ENCODE measurements around the gene USP3. TPM values are rescaled to one million over a fixed set of nuclear protein-coding genes. Genes with fewer than 3 reads are reported as not detected.

The USP3 gene
- total and polyA plus RNA-seq, 9 donors = 21.1 to 76.0 (median 60.1) TPM

- no peaks in the 10 kb centered on the region for H3K27me3 ChIP-seq
- TF ChIP-seq EP300 (IDR thresholded peaks at IDR 0.05) (no peak), POLR2A (IDR thresholded peaks at IDR 0.05) (no peak), CTCF (IDR thresholded peaks at IDR 0.05) (no peak)
- peaks cover 14% of the 10 kb centered on the region for H3K4me1 ChIP-seq (ENCODE audit: insufficient read depth)
- no peaks in the 10 kb centered on the region for H3K9me3 ChIP-seq
- H3K27ac ChIP-seq = peak overlapping the region; percentile 91 to 97
- 58 to 65% (median 61%) methylated on average over 15 of the region's 15 CpGs for WGBS, 3 donors
- no peaks in the 10 kb centered on the region for H3K36me3 ChIP-seq
- DNase-seq = peak in 1 of 5 donors; percentile 40
- intact Hi-C loops (cut with DNase I) = loop anchor here in 3 of 4 donors (5.0 to 10.0 kb wide), 3 partner anchors 95 to 103 kb away; partner anchors contain the start of gene FBXL22 (in 1 of the 3)
- H3K4me3 ChIP-seq = no peak overlapping the region
Measured at GRCh38 chr15:63502137-63502766, 2.1 kb upstream of the USP3 start.

- Histone ChIP-seq H3K27ac (peak overlapping the region; percentile 91 to 97), H3K4me1 (ENCODE audit: insufficient read depth) (peaks cover 14% of the 10 kb centered on the region), H3K4me3 (peak overlapping the region; percentile 72), H3K9me3 (no peaks in the 10 kb centered on the region), H3K27me3 (no peaks in the 10 kb centered on the region), H3K36me3 (no peaks in the 10 kb centered on the region)
- peak; percentile 73 to 87 (median 78) for DNase-seq
- intact Hi-C loops (cut with DNase I) = loop anchor here in 3 of 4 donors (5.0 to 10.0 kb wide), 3 partner anchors 94 to 102 kb away; partner anchors contain the start of gene FBXL22 (in 1 of the 3)
- TF ChIP-seq EP300 (IDR thresholded peaks at IDR 0.05) (no peak), POLR2A (IDR thresholded peaks at IDR 0.05) (peak; percentile 59), CTCF (IDR thresholded peaks at IDR 0.05) (peak in 1 of 3 donors; percentile 30)
- 13 to 21% (median 14%) methylated on average over 34 of the region's 34 CpGs for WGBS, 3 donors
Measured at GRCh38 chr15:63502843-63503738, 1.3 kb upstream of the USP3 start.

- peak; percentile 67 to 78 (median 76) for DNase-seq
- intact Hi-C loops (cut with DNase I) = loop anchor here in 3 of 4 donors (1.0 to 10.0 kb wide), 4 partner anchors 16 to 101 kb away; partner anchors contain the start of gene FBXL22 (in 1 of the 3)
- Histone ChIP-seq H3K36me3 (no peaks in the 10 kb centered on the region), H3K27ac (peak overlapping the region; percentile 91 to 97), H3K27me3 (no peaks in the 10 kb centered on the region), H3K9me3 (no peaks in the 10 kb centered on the region), H3K4me1 (ENCODE audit: insufficient read depth) (peaks cover 14% of the 10 kb centered on the region), H3K4me3 (peak overlapping the region; percentile 72)
- no peak for TF ChIP-seq EP300 (IDR thresholded peaks at IDR 0.05)
- TF ChIP-seq CTCF (IDR thresholded peaks at IDR 0.05) = no peak
- TF ChIP-seq POLR2A (IDR thresholded peaks at IDR 0.05) = no peak
- WGBS, 3 donors = 0 to 1% (median 0%) methylated on average over 28 of the region's 28 CpGs
Measured at GRCh38 chr15:63503739-63504246, 600 bp upstream of the USP3 start.
